ENCODE data around the gene TET2. TPM values are rescaled to one million over a fixed set of nuclear protein-coding genes. Genes with fewer than 3 reads are reported as not detected.

TET2 gene
- total and polyA plus RNA-seq, 2 of the 4 experiments (the other 2 are of a cell fraction), result 5.6 to 25.3 TPM

- ChIA-PET CTCF (interaction anchor here (0.7 to 1.5 kb wide), 3 partner anchors 10 to 26 kb away, joined by 3 to 5 read pairs (median 3); no protein-coding TSS in a partner anchor), POLR2A (ENCODE audit: unreplicated experiment) (no interaction called here)
- Histone ChIP-seq H3K79me1 (ENCODE audit: low read depth in 1 of 2, low read length in 2 of 2) (peaks cover 19 to 35% of the 10 kb centered on the region in 2 experiments), H3K14ac (replicated peaks; ENCODE audit: low read depth, low read length) (peak overlapping the region; percentile 64), H3K9ac (ENCODE audit: low read depth, low read length) (peak overlapping the region; percentile 42; the same call in 1 of the 2 replicates), H3K9me1 (ENCODE audit: insufficient read depth, low read length) (peaks cover 8% of the 10 kb centered on the region; the same call in 1 of the 2 replicates), H4K8ac (ENCODE audit: low read depth in 2 of 2, low read length in 2 of 2) (peak overlapping the region in 1 of 2 experiments; percentile 64; a peak in 2 of 4 replicates), H2BK20ac (ENCODE audit: low read depth, low read length) (peak overlapping the region; percentile 77; the same call in 1 of the 2 replicates), H2BK15ac (ENCODE audit: low read depth, low read length) (0 out of 3 replicates have a peak overlapping the region, but pooled peaks have one; percentile 73), H3K18ac (ENCODE audit: low read depth, low read length) (peak overlapping the region; percentile 63; the same call in 1 of the 2 replicates), H3K56ac (ENCODE audit: extremely low read depth, insufficient read depth, low read length) (peak overlapping the region; percentile 86; the same call in 1 of the 2 replicates), H4K91ac (ENCODE audit: insufficient read depth, low read depth, low read length) (peak overlapping the region; percentile 66; the same call in 1 of the 2 replicates), H3K9me3 (ENCODE audit: control insufficient read depth, insufficient read depth, low read length) (no peaks in the 10 kb centered on the region), H2AFZ (replicated peaks; ENCODE audit: low read length, poor library complexity) (no peak overlapping the region), H3K36me3 (ENCODE audit: control insufficient read depth, insufficient read depth, low read length) (no peaks in the 10 kb centered on the region), H2AK9ac (replicated peaks; ENCODE audit: low read depth, low read length, poor library complexity) (no peak overlapping the region), H3K23ac (ENCODE audit: low read depth, low read length) (peak overlapping the region; percentile 33; the same call in 1 of the 2 replicates), H2BK5ac (ENCODE audit: low read depth, low read length, poor library complexity, severe bottlenecking) (peak overlapping the region; percentile 86), H3K27ac (ENCODE audit: insufficient read depth, low read length) (peak overlapping the region; percentile 10; the same call in 1 of the 2 replicates), H4K5ac (ENCODE audit: low read depth, low read length) (no peak overlapping the region), H3K4me1 (ENCODE audit: control insufficient read depth, insufficient read depth, low read length) (peaks cover 8% of the 10 kb centered on the region), H3K4me3 (ENCODE audit: insufficient read depth, low read depth, low read length) (no peak overlapping the region), H2BK120ac (ENCODE audit: low read depth, low read length) (peak overlapping the region; percentile 83), H3K4me2 (ENCODE audit: low read depth, low read length) (peak overlapping the region; percentile 56; the same call in 1 of the 2 replicates), H4K20me1 (ENCODE audit: insufficient read depth, low read length) (no peaks in the 10 kb centered on the region), H2AK5ac (ENCODE audit: low read depth, low read length) (no peak overlapping the region), H3K4ac (ENCODE audit: low read depth, low read length) (peak overlapping the region; percentile 4; the same call in 1 of the 2 replicates), H3K27me3 (ENCODE audit: control insufficient read depth, insufficient read depth, low read length) (no peaks in the 10 kb centered on the region)
- DNase-seq, result peak; percentile 70
- ATAC-seq (ENCODE audit: low read depth), result peak; percentile 78
- no TSS peak for BruUV-seq (replicated peaks)
- TF ChIP-seq RCOR1 (IDR thresholded peaks at IDR 0.05; ENCODE audit: insufficient replicate concordance, low read length) (no peak), POLR2A (IDR thresholded peaks at IDR 0.05; ENCODE audit: low read depth, low read length) (no peak), MXI1 (IDR thresholded peaks at IDR 0.05; ENCODE audit: borderline replicate concordance, low read depth, low read length) (no peak), MAZ (IDR thresholded peaks at IDR 0.05; ENCODE audit: borderline replicate concordance, low read depth, low read length) (no peak), SMC3 (IDR thresholded peaks at IDR 0.05; ENCODE audit: low read depth, low read length) (no peak), ELK1 (IDR thresholded peaks at IDR 0.05; ENCODE audit: borderline replicate concordance, low read depth, low read length) (no peak), NFE2L2 (IDR thresholded peaks at IDR 0.05; ENCODE audit: low read depth, low read length) (no peak)
- no CpG with 5 or more reads among the region's 4 CpGs for WGBS, 2 experiments (ENCODE audit: extremely low coverage in 2 of 2, insufficient read length in 1 of 2)
- dilution Hi-C loops (cut with HindIII; ENCODE audit: low sequenced_read_pairs, unreplicated experiment), result no loop called here
- in situ Hi-C loops (cut with MboI; ENCODE audit: low sequenced_read_pairs), result no loop called here
- intact Hi-C loops (cut with micrococcal nuclease), result no loop called here
Observed at GRCh38 chr4:105215609-105216313, 69.1 kb downstream of the TET2 start.
